ENCODE results near the gene FAM241B. TPM values are rescaled to one million over a fixed set of nuclear protein-coding genes. Genes with fewer than 3 reads are reported as not detected.

Gene FAM241B
- polyA plus RNA-seq, 1 donor from 2014 or later, result 135 TPM

Other genes starting within 250 kb of the FAM241B start
- gene TACR2, start 213.3 kb upstream of the FAM241B start, polyA plus RNA-seq, result not detected in 2 replicates
- gene TSPAN15, start 178.8 kb upstream of the FAM241B start, polyA plus RNA-seq, result 1.2 and 3.2 TPM in 2 replicates
- gene NEUROG3, start 56.8 kb upstream of the FAM241B start, polyA plus RNA-seq, result not detected in 2 replicates
- 4.7 and 4.9 TPM in 2 replicates for gene COL13A1, start 171.7 kb downstream of the FAM241B start, polyA plus RNA-seq